Fibroblast of skin of left biceps (primary cell): ENCODE results near the gene L2HGDH.
"Not testable (repeated sequence)": the region's sequence is repeated elsewhere in the genome, so short reads cannot be mapped to it uniquely, and the experiment has no call there.

Experiments used
- DNase-seq, 2 experiments: peaks; one replicate each; pipeline ENCODE4 v3.0.0-alpha.2; 2013; ENCODE audit warnings: low read depth in 2 of 2

The L2HGDH gene

GRCh38 chr14:50311972-50312733 is at the start of gene L2HGDH, which contains the start of gene DMAC2L:
Gene L2HGDH (minus strand): TSS chr14:50312229. CDS start chr14:50312150, 79 bp downstream.
Gene DMAC2L (plus strand): TSS chr14:50312324. CDS start chr14:50321488, 9,164 bp downstream.
- peak; percentile 75 to 77 for DNase-seq

- no peak for DNase-seq
Observed at GRCh38 chr14:50360851-50361250, 48.8 kb upstream of the L2HGDH start.

- DNase-seq: no peak
Observed at GRCh38 chr14:50360093-50360492, 48.1 kb upstream of the L2HGDH start.

- DNase-seq: no peak
Observed at GRCh38 chr14:50359631-50360030, 47.6 kb upstream of the L2HGDH start.

- no peak for DNase-seq
Observed at GRCh38 chr14:50357753-50358395, 45.8 kb upstream of the L2HGDH start.

GRCh38 chr14:50357124-50357523 is 45.1 kb upstream of the L2HGDH start:
- DNase-seq: no peak

GRCh38 chr14:50356283-50356682 is 44.3 kb upstream of the L2HGDH start:
- not testable (repeated sequence) for DNase-seq

- no peak for DNase-seq
Observed at GRCh38 chr14:50355692-50356091, 43.7 kb upstream of the L2HGDH start.

GRCh38 chr14:50354527-50354926 is 42.5 kb upstream of the L2HGDH start:
- no peak for DNase-seq

- DNase-seq: no peak
Observed at GRCh38 chr14:50353126-50353525, 41.1 kb upstream of the L2HGDH start.

- no peak for DNase-seq
Observed at GRCh38 chr14:50352584-50352983, 40.6 kb upstream of the L2HGDH start.

- no peak for DNase-seq
Observed at GRCh38 chr14:50350975-50351374, 38.9 kb upstream of the L2HGDH start.

GRCh38 chr14:50348933-50349332 is 36.9 kb upstream of the L2HGDH start:
- no peak for DNase-seq

- DNase-seq: no peak
Observed at GRCh38 chr14:50347521-50347920, 35.5 kb upstream of the L2HGDH start.

- no peak for DNase-seq
Observed at GRCh38 chr14:50345846-50346422, 33.9 kb upstream of the L2HGDH start.

GRCh38 chr14:50344876-50345563 is 33.0 kb upstream of the L2HGDH start:
- DNase-seq: no peak

GRCh38 chr14:50344116-50344775 is 32.2 kb upstream of the L2HGDH start:
- no peak for DNase-seq

GRCh38 chr14:50343434-50343833 is 31.4 kb upstream of the L2HGDH start:
- no peak for DNase-seq

- peak; percentile 72 to 75 for DNase-seq
Observed at GRCh38 chr14:50342221-50343078, 30.4 kb upstream of the L2HGDH start.

GRCh38 chr14:50340963-50341362 is 28.9 kb upstream of the L2HGDH start:
- no peak for DNase-seq

GRCh38 chr14:50340045-50340444 is 28.0 kb upstream of the L2HGDH start:
- DNase-seq: no peak
